GM21786 (cell line): ENCODE results near the gene RHO.

Experiments used
- ATAC-seq: cut with Tn5 transposase; IDR thresholded peaks from one replicate; pipeline ENCODE4 v1.9.1; 2021; ENCODE audit not compliant: unreplicated experiment

RHO gene

DNA sequence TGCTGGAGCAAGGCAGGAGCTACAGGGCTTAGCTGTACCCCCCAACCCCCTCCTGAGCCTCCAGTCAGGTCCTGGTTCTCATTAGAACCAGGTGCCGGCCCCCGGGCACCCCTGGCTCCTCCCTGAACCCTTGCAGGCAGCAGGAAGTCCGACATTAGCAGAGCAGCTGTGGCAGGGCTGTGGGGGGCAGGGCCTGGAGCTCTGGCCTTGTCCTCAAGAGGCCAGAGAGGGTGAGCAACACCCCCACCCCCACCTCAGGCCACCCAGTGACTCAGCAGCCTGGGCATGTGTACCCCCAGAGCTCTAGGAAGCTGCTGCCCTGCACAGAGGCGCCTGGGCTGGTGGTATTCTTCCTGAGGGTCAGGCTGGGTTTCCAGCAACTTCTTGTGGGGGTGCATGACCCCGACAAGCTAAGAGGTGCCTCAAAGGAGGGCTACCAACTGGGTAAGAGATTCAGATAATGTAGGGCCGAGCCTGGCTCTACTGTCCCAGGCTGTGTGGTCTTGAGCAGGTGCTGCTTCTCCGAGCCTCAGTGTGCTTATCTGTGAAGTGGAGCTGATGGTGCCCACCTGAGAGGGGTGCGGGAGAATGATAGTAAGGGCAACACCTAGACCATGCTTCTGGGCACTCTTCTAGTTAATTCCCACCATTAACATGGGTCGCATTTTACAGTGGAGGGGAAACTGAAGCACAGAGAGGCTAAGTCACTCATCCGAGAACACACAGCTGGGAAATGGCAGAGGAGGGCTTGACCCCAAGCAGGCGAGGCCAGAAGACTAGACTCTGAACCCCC is 30.5 kb downstream of the RHO start:
- ATAC-seq = no peak

- no peak for ATAC-seq
These were observed 31.2 kb downstream of the RHO start for GRCh38 chr3:129559565-129560079.

DNA sequence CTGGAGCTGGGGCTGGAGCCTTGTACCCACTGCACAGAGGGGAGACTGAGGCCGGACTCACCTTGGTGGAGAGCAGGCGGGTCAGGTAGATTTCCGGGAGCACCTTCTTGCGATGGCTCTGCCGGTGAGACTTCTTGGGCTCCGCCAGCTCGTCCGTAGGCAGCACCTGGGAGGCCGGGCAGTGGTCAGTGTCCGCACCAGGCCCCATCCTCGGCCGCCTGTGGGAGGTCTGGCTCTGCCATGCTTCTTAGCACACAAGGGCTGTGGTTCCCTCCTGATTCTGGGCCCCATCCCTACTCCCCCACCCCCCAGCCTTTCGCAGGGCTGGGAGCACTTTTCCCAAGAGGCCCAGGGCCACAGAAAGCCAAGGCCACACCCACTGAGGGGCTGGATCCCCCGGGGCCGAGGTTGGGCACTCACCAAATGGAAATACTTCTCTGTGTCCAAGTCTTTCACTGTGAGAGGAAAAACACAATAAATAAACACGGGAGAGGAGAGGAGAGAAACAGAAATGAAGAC is 31.9 kb downstream of the RHO start:
- no peak for ATAC-seq

DNA sequence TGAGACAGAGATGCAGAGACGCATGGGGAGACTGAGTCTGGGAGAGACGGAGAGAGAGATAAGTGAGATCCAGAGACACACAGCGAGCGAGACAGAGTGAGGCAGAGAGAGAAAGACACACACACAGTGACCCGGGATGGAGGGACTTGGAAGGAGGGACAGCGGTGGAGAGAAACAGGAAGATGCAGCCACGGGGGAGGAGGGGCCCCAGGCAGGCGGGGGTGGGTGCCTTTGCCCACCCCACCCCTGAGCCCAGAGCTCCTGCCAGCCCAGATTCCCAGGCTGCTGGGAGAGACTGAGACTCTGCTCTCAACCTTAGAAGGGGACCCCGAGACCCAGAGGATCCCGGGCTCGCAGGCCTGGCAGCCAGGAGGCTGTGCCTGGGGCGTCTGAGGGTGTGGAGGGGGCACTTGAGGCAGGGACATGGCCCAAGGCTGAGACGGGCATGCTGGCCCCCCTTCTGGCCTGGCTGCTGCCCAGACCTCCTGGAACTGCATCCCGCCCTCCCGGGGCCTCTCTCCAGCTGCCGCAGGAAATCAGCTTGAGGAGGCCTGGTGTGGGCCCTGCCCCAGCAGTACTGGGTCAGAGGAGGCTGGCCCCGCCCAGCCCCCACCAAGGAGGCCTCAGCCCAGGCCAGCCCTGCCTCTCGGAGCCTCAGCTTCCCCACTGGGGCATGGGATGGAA is 32.6 kb downstream of the RHO start:
- ATAC-seq = no peak

DNA sequence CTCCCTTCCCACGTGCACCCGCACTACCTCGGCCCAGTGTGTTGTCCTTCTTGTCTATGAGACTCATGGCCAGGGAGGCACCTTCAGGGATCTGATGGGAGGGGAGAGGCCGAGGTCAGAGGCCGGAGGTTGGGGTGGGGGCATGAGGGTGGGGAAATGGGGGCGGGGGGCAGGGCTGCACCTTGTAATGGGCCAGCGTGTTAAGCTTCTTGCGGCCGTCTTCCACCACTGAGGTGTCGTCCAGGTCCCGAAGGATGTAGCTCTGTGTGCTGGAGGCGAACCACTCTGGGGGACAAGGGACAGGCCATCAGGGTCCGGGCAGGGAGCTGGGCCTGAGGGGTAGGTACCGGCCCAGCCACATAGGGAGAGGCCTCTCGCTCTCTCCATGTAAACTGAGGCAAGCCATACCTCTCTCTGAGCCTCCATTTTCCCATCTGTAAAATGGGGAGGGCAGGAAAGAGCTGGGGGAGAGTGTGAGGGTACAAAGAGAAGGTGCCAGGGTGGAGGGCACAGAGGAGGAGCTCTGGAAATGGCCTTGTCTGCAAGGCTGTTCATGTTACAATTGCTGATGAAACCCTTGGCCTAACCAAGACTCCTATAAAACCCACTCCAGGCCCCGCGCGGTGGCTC is 33.3 kb downstream of the RHO start:
- ATAC-seq = no peak

- no peak for ATAC-seq
These were observed 34.4 kb downstream of the RHO start for GRCh38 chr3:129562803-129563202.

DNA sequence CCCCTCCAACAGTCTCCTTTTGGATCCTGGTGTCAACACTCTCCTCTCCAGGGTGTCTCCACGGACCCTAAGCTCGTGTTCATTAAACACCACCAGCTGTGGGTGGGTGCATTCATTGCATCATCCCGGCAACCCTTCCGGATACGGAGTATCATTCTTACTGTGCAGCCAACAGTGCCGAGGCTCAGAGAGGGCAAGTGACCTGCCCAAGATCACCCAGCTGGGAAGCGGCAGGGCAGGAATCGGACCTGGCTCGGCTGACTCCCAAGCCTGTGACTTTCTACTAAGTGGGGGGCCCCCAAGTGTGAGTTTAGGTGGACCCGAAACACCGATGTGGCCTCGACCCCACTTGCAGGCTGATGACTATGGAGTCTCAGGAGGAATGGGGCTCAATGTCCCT is 34.9 kb downstream of the RHO start:
- ATAC-seq = no peak

DNA sequence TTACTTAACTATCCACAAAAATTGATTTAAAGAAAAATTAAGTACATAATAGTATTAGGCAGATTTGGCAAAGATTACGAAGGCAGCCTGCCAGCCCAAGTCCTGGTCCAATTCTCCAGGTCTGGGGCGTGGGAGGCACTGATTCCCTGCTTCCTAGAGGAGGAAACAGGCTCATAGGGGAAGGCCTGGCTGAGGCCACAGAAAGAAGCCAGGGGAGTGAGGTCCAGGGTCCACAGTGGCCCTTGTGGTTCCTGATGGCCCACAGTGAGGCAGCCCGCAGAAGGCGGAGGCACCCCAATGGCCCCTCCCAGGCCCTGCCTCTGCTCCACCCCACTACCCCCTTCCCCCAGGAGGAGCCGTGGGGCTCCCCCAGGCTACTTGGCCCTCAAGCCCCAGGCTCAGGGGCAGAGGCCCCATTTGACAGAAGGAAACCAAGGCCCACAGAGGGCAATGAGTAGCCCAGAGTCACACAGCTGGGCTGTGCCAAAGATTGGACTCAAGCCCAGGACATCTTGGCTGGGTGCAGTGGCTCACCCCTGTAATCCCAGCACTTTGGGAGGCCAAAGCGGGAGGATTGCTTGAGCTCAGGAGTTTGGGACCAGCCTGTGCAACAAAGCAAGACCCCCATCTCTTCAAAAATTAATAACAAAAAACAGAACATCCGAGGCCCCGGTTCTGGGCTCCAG is 35.6 kb downstream of the RHO start:
- no peak for ATAC-seq

GRCh38 chr3:129564981-129565644 is 36.7 kb downstream of the RHO start:
- no peak for ATAC-seq

GRCh38 chr3:129565902-129566301 is 37.5 kb downstream of the RHO start:
- ATAC-seq = no peak

GRCh38 chr3:129567176-129567705 is 38.8 kb downstream of the RHO start:
- ATAC-seq = no peak

GRCh38 chr3:129567939-129568338 is 39.5 kb downstream of the RHO start:
- no peak for ATAC-seq

- no peak for ATAC-seq
These were observed 41.4 kb downstream of the RHO start for GRCh38 chr3:129569856-129570255.

GRCh38 chr3:129571605-129572547 is 43.4 kb downstream of the RHO start:
- ATAC-seq = no peak

DNA sequence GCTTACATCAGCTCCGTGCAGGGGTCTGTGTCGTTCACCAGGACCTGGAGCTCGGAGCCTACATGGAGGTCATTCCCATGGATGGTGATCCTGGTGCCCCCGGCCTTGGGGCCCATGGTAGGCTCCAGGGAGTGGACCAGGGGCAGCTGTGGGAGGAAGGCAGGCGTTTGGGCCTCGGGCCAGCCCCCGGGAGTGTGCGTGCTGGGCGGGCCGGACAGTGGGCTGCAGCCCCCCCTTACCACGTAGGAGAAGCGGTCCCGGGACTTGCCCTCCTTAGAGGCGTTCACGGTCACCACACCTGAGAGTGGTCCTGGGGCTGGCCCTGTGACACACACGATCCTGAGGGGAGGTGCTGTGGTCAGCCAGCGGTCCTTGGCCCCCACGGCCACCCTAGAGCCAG is 44.2 kb downstream of the RHO start:
- ATAC-seq = no peak

DNA sequence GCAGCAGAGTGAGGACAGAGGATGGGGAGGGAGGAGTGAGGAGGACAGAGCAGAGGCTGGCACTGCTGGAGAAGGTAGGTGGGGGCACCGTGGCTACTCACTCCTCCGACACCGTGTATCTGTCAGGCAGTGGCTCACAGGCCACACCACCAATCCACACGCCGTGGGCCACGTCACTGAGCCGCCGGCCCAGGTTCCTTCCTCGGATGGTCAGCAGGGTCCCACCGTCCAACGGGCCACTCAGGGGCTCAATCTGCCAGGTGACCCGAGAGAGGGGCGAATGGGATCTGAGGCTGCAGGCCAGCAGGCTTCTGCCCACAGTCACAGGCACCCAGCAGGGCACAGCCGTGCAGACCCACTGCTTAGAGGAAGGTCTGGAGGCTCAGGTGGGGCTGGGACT is 45.1 kb downstream of the RHO start:
- ATAC-seq = no peak

DNA sequence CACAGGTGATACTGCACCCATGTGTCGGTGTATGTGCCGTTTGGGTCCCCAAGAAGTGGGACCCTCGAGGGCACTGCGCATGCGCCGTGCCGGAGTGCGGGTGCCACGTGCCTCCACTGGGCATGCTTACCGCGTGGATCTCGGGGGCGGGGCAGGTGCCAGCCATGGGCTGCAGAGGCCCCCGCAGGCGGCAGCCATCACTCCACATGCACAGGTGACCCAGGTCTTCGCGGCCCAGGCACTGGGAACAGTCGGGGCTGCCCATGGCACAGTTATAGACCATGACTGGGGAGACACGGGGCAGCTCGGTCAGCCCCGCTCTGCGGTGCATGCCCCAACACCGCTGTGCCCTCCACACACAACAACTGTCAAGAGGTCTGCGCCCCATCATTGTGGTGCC is 45.8 kb downstream of the RHO start:
- no peak for ATAC-seq

- ATAC-seq = no peak
These were observed 47.0 kb downstream of the RHO start for GRCh38 chr3:129575233-129575996.

DNA sequence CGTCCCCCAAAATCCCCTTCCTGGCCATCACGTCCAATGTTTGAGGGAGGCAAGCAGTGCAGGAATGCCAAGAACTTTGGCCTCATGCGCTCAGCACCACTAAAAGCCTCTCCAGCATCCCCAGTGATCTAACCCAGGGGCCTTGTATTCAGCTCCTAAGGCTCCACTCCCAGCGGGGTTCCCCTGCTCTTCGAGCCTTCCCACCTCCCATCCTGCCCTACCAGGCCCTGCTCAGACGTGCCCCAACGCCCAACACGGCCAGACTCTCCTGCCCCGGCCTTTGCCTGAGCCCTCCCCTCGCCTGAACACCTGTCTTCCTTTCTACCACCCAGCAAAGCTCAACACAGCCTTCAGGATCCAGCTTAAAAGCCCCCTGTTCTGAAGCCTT is 47.6 kb downstream of the RHO start:
- ATAC-seq = no peak
